K562 (cell line): ENCODE data around the gene C10orf143. TPM values are rescaled to one million over a fixed set of nuclear protein-coding genes. Genes with fewer than 3 reads are reported as not detected.
A peak's percentile ranks its signal among the peaks of the same experiment; 100 is the strongest.

ENCODE experiments used
- CEBPG ChIP-seq, 3 experiments: fragments of 200-800 bp in 1 of 3; sonication (Bioruptor generic) in 1 of 3; sonication (generic) in 1 of 3; formaldehyde crosslinking in 1 of 3; IDR thresholded peaks in 2 of 3; conservative IDR thresholded peaks in 1 of 3; 2 replicates each; pipeline versions ENCODE4 v1.6.1 to v1.8.0; 2016 to 2022; ENCODE audit warnings: missing compliant biosample characterization in 2 of 3, missing genetic modification characterization in 2 of 3, mild to moderate bottlenecking in 1 of 3, missing genetic modification reagents in 1 of 3
- E2F8 ChIP-seq: fragments of 450-650 bp; IDR thresholded peaks from 2 replicates; pipeline ENCODE4 v1.7.1; 2018; ENCODE audit warnings: mild to moderate bottlenecking, low read depth; ENCODE audit not compliant: partially characterized antibody
- FOXP4 ChIP-seq: sonication (generic); formaldehyde crosslinking; IDR thresholded peaks from 2 replicates; pipeline ENCODE4 v1.8.0; 2022; ENCODE audit warnings: mild to moderate bottlenecking, missing genetic modification reagents, borderline replicate concordance
- HCFC1 ChIP-seq: IDR thresholded peaks from 2 replicates; pipeline ENCODE4 v1.6.1; 2012; ENCODE audit warnings: low read depth, low read length, improper control_type of control experiment
- HNRNPH1 ChIP-seq: fragments of 200-400 bp; formaldehyde crosslinking; optimal IDR thresholded peaks from 2 replicates; pipeline ENCODE3; 2017; ENCODE audit warnings: low read depth, mild to moderate bottlenecking, low read length, moderate library complexity
- NRF1 ChIP-seq, 2 experiments: fragments of 450-650 bp; IDR thresholded peaks in 1 of 2; conservative IDR thresholded peaks in 1 of 2; 2 replicates each; pipeline ENCODE4 v1.6.1; 2014; ENCODE audit warnings: mild to moderate bottlenecking in 2 of 2
- PHF20 ChIP-seq: fragments of 450-650 bp; IDR thresholded peaks from 2 replicates; pipeline ENCODE4 v1.6.1; 2018; ENCODE audit not compliant: partially characterized antibody
- TCF7L2 ChIP-seq: fragments of 150-350 bp; IDR thresholded peaks from 2 replicates; pipeline ENCODE4 v1.6.1; 2016; ENCODE audit warnings: low read depth, mild to moderate bottlenecking, low read length, moderate library complexity
- ZHX1 ChIP-seq: fragments of 150-350 bp; conservative IDR thresholded peaks from 2 replicates; pipeline ENCODE4 v1.6.1; 2014; ENCODE audit warnings: low read length
- ZNF263 ChIP-seq: sonication (generic); formaldehyde crosslinking; IDR thresholded peaks from 2 replicates; pipeline ENCODE4 v1.8.0; 2022; ENCODE audit warnings: mild to moderate bottlenecking, missing genetic modification reagents, borderline replicate concordance
- ZNF740 ChIP-seq, 3 experiments: fragments of 200-800 bp in 1 of 3; sonication (Bioruptor generic) in 1 of 3; sonication (generic) in 1 of 3; formaldehyde crosslinking in 1 of 3; IDR thresholded peaks; 2 replicates each; pipeline versions ENCODE4 v1.6.1 to v1.8.0; 2016 to 2022; ENCODE audit warnings: mild to moderate bottlenecking in 2 of 3, missing compliant biosample characterization in 2 of 3, missing genetic modification characterization in 2 of 3, missing genetic modification reagents in 1 of 3
- polyA plus RNA-seq, 8 experiments: library from polyadenylated mRNA; depleted of rRNA in 4 of 8; stranded (reverse) in 5 of 8; unstranded in 3 of 8; fragments of >200 nt; fragmentation: Nextera tagmentation in 2 of 8; fragmentation: Illumina TruSeq in 1 of 8; extraction: Ambion mirVana in 2 of 8; extraction: Trizol in 1 of 8; gene quantifications; 2 replicates each; pipeline versions ENCODE4 v1.2.1 to v1.2.3, GENCODE V29; 2011 to 2014; ENCODE audit warnings: inconsistent platforms in 1 of 8, missing spikeins in 1 of 8
- total RNA-seq, 7 experiments: library from RNA; depleted of rRNA in 6 of 7; stranded (reverse); fragments of >200 nt in 6 of 7; fragmentation: Illumina TruSeq in 2 of 7; extraction: Trizol in 2 of 7; gene quantifications; 2 replicates each; pipeline versions ENCODE4 v1.2.1 to v1.2.3, GENCODE V29; 2011 to 2021; ENCODE audit warnings: low replicate concordance in 1 of 7
- TF ChIP-seq, protein P1 (sequence below): sonication (generic); formaldehyde crosslinking; IDR thresholded peaks from 2 replicates; pipeline ENCODE4 v1.8.1; 2023; ENCODE audit warnings: mild to moderate bottlenecking, missing genetic modification reagents

Gene C10orf143
- total and polyA plus RNA-seq, 9 of the 15 experiments (the other 6 are each of a cell fraction or from before 2014, with no cell fraction given): 0.07 to 0.42 (median 0.25) TPM; not detected in 2

DNA sequence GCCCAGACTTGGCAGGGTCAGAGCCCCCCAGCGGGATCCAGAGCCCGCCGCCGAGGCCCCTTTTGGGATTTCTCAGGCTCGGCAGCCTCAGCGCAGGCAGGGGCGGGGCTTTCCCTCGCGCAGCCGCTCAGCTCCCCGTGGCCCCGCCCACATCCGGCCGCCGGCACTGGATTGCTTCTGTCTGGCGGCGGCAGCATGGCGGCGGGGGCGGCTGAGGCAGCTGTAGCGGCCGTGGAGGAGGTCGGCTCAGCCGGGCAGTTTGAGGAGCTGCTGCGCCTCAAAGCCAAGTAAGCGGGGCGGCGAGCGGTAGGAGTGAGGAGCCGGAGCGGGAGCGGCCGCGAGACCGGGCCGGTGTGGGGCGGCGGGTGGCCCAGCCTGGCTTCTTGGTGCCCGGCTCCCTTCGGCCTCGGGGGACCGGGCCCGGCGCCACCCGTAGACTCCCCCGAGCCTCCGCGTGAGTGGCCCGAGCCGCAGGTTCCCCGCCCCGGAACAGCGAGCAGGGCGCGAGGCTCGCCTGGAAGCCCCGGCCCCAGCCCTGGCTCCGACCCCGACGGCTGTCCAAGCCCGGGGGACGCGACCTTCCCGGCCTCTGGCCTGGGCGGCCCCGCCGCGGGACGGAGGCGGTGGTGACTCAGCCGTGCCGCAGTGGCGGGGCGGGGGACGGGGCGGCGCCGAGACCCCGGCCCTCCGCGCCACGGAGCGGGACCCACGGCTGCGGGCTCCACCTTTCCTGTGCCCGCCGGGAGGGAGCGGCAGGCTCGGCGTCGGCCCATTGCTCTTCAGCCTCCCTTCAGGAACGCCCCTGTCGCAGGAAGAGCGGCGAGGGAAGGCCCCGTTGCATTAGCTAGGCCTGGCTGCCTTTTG is 25.8 kb upstream of the C10orf143 start, which contains the start of gene GLRX3 (continued):
- TF ChIP-seq ZHX1: no peak
- TF ChIP-seq TCF7L2: no peak
- peak; percentile 51; the same call in 1 of the 2 replicates for TF ChIP-seq HCFC1
- TF ChIP-seq CEBPG (CRISPR knock-in tag; IDR thresholded peaks at IDR 0.05): no peak
- no peak for TF ChIP-seq CEBPG (tag; conservative IDR thresholded peaks at IDR 0.05 in 1 of 2, IDR thresholded peaks at IDR 0.05 in 1 of 2)
- no peak for TF ChIP-seq FOXP4 (CRISPR knock-in tag)
- TF ChIP-seq, protein P1, sequence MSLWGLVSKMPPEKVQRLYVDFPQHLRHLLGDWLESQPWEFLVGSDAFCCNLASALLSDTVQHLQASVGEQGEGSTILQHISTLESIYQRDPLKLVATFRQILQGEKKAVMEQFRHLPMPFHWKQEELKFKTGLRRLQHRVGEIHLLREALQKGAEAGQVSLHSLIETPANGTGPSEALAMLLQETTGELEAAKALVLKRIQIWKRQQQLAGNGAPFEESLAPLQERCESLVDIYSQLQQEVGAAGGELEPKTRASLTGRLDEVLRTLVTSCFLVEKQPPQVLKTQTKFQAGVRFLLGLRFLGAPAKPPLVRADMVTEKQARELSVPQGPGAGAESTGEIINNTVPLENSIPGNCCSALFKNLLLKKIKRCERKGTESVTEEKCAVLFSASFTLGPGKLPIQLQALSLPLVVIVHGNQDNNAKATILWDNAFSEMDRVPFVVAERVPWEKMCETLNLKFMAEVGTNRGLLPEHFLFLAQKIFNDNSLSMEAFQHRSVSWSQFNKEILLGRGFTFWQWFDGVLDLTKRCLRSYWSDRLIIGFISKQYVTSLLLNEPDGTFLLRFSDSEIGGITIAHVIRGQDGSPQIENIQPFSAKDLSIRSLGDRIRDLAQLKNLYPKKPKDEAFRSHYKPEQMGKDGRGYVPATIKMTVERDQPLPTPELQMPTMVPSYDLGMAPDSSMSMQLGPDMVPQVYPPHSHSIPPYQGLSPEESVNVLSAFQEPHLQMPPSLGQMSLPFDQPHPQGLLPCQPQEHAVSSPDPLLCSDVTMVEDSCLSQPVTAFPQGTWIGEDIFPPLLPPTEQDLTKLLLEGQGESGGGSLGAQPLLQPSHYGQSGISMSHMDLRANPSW: no peak
- TF ChIP-seq HNRNPH1: no peak
- no peak for TF ChIP-seq ZNF740 (CRISPR knock-in tag; IDR thresholded peaks at IDR 0.05)
- no peak for TF ChIP-seq ZNF740 (tag; IDR thresholded peaks at IDR 0.05)
- TF ChIP-seq ZNF263 (CRISPR knock-in tag): no peak
- no peak for TF ChIP-seq E2F8
- no peak for TF ChIP-seq PHF20
- TF ChIP-seq NRF1 (conservative IDR thresholded peaks at IDR 0.05 in 1 of 2, IDR thresholded peaks at IDR 0.05 in 1 of 2): peak; percentile 90 to 91
